ENCODE results near the gene PDE6B. TPM values are rescaled to one million over a fixed set of nuclear protein-coding genes. Genes with fewer than 3 reads are reported as not detected.

PDE6B gene
- total RNA-seq, 1 donor, result under 0.01 TPM

DNA sequence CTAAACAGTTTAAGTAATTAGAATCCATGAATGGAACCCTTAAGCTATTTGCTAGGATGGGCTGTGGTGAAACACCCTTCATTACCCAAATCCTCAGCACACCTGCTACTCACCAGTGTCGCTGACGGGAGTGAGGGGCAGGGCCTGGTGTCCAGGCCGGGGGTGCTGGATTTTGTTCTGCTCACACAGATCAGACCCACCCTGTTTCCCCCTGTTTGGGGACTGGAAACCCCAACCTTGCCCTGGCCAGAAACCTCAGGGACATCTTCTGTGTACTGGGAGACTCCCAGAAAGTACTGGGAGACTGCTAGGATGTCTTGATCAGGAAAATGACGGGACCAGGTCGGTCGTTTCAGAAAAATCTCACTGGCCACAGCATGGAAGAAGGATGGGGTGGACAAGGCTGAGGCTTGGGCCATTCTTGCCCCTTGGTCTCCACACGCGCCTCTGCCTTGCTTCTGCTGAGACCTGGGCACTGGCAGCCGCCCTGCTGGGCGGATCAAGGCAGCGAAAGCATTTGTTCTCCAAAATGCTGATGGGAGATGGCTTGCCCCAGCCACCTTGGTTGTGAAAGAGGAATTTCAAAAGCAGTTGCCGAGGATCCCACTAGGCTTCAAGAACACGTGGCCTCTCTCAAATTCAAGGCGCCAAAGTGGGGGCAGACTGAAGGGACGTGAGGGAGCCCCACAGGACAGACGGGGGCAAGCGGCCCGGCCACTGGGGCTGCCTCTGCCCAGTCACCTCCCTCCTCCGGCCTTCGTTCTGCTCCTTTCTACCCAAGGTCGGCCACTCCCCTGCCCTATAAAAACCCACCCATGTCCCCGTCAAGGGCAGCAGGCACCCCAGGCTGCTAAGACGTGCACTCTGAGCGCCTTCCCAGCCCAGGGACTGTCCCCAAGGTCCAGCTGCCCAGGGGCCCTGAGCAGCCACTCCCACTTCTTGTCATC lies 23.5 kb upstream of the PDE6B start:
- no peak overlapping the region for H3K4me3 ChIP-seq (ENCODE audit: low read depth, low read length)
- no peak for DNase-seq (ENCODE audit: low read depth)
- TF ChIP-seq, protein P1, sequence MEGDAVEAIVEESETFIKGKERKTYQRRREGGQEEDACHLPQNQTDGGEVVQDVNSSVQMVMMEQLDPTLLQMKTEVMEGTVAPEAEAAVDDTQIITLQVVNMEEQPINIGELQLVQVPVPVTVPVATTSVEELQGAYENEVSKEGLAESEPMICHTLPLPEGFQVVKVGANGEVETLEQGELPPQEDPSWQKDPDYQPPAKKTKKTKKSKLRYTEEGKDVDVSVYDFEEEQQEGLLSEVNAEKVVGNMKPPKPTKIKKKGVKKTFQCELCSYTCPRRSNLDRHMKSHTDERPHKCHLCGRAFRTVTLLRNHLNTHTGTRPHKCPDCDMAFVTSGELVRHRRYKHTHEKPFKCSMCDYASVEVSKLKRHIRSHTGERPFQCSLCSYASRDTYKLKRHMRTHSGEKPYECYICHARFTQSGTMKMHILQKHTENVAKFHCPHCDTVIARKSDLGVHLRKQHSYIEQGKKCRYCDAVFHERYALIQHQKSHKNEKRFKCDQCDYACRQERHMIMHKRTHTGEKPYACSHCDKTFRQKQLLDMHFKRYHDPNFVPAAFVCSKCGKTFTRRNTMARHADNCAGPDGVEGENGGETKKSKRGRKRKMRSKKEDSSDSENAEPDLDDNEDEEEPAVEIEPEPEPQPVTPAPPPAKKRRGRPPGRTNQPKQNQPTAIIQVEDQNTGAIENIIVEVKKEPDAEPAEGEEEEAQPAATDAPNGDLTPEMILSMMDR (IDR thresholded peaks at IDR 0.05; ENCODE audit: insufficient read depth, low read depth, low read length), result no peak

DNA sequence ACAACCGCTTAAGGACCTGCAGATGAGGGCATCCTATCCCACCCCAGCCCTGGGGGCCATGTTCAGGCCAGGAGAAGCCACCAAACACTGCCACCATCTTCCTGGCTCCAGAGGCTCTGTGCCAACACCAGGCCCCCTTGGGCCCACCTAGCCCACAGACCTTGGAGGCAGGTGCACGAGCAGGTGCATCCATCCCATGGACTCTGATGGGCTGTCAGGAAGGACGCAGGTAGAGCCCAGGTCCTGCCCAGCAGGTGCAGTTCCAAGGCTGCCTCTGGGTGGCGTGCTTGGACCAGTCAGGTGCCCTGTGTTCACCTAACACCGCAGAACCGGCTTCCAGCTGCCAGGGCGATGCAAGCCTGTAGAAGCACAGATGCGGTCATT lies 22.8 kb upstream of the PDE6B start:
- peak; percentile 18 for DNase-seq (ENCODE audit: low read depth)
- H3K4me3 ChIP-seq (ENCODE audit: low read depth, low read length), result no peak overlapping the region
- TF ChIP-seq, protein P1 (IDR thresholded peaks at IDR 0.05; ENCODE audit: insufficient read depth, low read depth, low read length), result peak; percentile 53

DNA sequence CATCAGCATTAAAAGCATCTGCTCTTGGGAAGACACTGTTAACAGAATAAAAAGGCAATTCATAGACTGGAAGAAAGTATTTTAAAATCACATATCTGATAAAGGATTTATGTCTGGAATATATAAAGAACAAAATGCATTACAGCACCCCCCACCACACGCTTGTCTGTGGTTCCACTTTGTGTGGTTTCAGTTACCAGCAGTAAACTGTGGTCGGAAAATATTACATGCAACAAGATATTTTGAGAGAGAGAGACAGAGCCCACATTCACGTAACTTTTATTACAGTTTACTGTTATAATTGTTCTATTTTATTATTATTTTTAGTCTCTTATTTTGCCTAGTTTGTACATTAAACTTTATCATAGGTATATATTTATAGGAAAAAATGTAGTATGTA lies 21.2 kb upstream of the PDE6B start:
- TF ChIP-seq, protein P1 (IDR thresholded peaks at IDR 0.05; ENCODE audit: insufficient read depth, low read depth, low read length), result no peak
- H3K4me3 ChIP-seq (ENCODE audit: low read depth, low read length), result no peak overlapping the region
- no peak for DNase-seq (ENCODE audit: low read depth)

DNA sequence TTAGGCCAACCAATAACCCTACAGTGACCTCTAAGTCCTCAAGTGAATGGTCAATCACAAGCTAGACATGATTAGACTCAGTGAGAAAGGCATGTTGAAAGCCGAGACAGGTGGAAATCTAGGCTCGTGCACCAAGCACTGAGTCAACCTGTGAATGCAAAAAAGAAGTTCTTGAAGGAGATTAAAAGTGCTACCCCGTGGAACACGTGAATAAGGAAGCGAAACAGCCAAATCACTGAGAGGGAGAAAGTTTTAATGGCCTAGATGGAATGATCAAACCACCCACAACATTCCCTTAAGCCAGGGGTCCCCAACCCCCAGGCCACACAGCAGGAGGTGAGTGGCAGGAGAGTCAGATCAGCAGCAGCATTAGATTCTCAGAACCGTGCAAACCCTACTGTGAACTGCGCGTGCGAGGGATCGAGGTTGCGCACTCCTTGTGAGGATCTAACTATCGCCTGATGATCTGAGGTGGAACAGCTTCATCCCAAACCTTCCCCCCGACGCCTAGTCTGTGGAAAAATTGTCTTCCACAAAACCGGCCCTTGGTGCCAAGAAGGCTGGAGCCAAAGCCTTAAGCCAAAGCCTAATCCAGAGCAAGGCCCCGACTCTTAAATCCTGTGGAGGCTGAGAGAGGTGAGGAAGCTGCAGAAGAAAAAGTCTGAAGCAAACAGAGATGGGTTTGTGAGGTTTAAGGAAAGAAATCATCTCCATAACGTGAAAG lies 19.5 kb upstream of the PDE6B start:
- no peak overlapping the region for H3K4me3 ChIP-seq (ENCODE audit: low read depth, low read length)
- no peak for DNase-seq (ENCODE audit: low read depth)
- TF ChIP-seq, protein P1 (IDR thresholded peaks at IDR 0.05; ENCODE audit: insufficient read depth, low read depth, low read length), result no peak

DNA sequence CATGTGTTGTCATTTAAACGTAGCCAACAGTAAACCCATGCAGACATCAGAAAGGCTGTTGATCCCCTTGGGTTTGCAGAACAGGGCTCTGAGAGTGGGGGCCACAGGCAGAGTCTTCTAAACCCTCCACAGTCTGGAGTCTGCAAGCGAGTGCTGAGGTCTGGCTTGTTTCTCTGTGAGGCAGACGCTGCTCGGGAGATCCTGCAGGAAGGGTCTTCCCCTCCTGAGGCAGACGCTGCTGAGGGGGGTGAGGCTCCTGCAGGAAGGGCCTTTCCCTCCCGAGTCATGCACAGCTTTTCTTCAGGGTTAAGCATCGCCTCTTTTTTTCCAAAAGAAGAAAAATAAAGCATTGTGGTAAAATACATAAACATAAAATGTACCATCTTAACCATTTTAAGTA lies 17.1 kb upstream of the PDE6B start:
- DNase-seq (ENCODE audit: low read depth), result no peak
- H3K4me3 ChIP-seq (ENCODE audit: low read depth, low read length), result no peak overlapping the region
- TF ChIP-seq, protein P1 (IDR thresholded peaks at IDR 0.05; ENCODE audit: insufficient read depth, low read depth, low read length), result no peak

DNA sequence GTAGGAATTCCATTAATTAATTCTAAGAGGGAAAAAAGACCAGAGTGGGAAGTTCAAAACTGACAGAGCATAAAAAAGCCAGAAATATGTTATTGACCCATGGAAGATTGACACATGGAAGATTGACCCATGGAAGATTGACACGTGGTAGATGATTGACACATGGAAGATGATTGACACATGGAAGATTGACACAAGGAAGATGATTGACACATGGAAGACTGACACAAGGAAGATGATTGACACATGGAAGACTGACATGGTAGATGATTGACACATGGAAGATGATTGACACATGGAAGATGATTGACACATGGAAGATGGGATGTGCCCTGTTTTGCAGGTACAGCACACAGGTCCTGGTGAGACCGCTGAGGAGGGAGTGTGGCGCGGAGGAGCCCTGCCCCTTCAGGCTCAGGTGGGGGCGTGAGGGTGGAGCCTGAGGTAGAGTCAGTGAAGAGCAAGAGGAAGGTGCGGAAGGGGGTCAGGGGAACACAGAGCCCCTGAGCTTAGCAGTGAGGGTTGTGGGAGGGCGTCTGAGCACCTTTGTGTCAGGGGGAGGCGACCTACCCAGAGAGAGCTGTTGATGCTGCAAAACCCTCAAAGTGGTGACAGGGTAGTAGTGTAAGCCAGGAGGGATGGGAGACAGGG lies 15.8 kb upstream of the PDE6B start:
- TF ChIP-seq, protein P1 (IDR thresholded peaks at IDR 0.05; ENCODE audit: insufficient read depth, low read depth, low read length), result no peak

More for the DNA sequence above, 15.8 kb upstream of the PDE6B start:
- no peak overlapping the region for H3K4me3 ChIP-seq (ENCODE audit: low read depth, low read length)
- DNase-seq (ENCODE audit: low read depth), result no peak

Data from fibroblast of villous mesenchyme (primary cell).